Nephron (organoid): ENCODE measurements around the gene TOPBP1.
A peak's percentile ranks its signal among the peaks of the same experiment; 100 is the strongest.

Experiments
- H3K27ac Mint-ChIP-seq, 3 experiments: 2 replicates each; pipeline ENCODE4 v1.8.0; 2020; ENCODE audit warnings: mixed read lengths in 3 of 3, mild to moderate bottlenecking in 2 of 3, moderate library complexity in 1 of 3
- H3K27me3 Mint-ChIP-seq: 2 replicates; pipeline ENCODE4 v1.8.0; 2021; ENCODE audit warnings: low read depth, mild to moderate bottlenecking, moderate library complexity, mixed read lengths
- H3K36me3 Mint-ChIP-seq: 2 replicates; pipeline ENCODE4 v1.8.0; 2020; ENCODE audit warnings: low read depth, mixed read lengths
- H3K4me1 Mint-ChIP-seq: 2 replicates; pipeline ENCODE4 v1.8.0; 2020; ENCODE audit warnings: mixed read lengths
- H3K4me3 Mint-ChIP-seq, 3 experiments: 2 replicates each; pipeline ENCODE4 v1.8.0; 2020; ENCODE audit warnings: mild to moderate bottlenecking in 3 of 3, mixed read lengths in 3 of 3, moderate library complexity in 2 of 3
- H3K9me3 Mint-ChIP-seq: 2 replicates; pipeline ENCODE4 v1.8.0; 2020; ENCODE audit warnings: mixed read lengths
- TF ChIP-seq, protein P1 (sequence below), 3 experiments: fragments of 200-600 bp; sonication (generic); IDR thresholded peaks; one replicate each; pipeline ENCODE4 v1.5.0; 2021; ENCODE audit warnings: antibody characterized with exemption in 3 of 3; ENCODE audit not compliant: unreplicated experiment in 3 of 3

The TOPBP1 gene

GRCh38 chr3:133659806-133660205 is 1.9 kb downstream of the TOPBP1 start:
- H3K4me3 Mint-ChIP-seq, result peak overlapping the region; percentile 94 to 100 (median 98)
- H3K27ac Mint-ChIP-seq, result peak overlapping the region in 1 of 3 experiments; percentile 38
- H3K36me3 Mint-ChIP-seq, result peaks cover 31% of the 10 kb centered on the region
- no peaks in the 10 kb centered on the region for H3K27me3 Mint-ChIP-seq
- peaks cover 29% of the 10 kb centered on the region for H3K4me1 Mint-ChIP-seq
- TF ChIP-seq, protein P1, sequence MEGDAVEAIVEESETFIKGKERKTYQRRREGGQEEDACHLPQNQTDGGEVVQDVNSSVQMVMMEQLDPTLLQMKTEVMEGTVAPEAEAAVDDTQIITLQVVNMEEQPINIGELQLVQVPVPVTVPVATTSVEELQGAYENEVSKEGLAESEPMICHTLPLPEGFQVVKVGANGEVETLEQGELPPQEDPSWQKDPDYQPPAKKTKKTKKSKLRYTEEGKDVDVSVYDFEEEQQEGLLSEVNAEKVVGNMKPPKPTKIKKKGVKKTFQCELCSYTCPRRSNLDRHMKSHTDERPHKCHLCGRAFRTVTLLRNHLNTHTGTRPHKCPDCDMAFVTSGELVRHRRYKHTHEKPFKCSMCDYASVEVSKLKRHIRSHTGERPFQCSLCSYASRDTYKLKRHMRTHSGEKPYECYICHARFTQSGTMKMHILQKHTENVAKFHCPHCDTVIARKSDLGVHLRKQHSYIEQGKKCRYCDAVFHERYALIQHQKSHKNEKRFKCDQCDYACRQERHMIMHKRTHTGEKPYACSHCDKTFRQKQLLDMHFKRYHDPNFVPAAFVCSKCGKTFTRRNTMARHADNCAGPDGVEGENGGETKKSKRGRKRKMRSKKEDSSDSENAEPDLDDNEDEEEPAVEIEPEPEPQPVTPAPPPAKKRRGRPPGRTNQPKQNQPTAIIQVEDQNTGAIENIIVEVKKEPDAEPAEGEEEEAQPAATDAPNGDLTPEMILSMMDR (IDR thresholded peaks at IDR 0.05; ENCODE audit: unreplicated experiment in 3 of 3), result no peak
- no peaks in the 10 kb centered on the region for H3K9me3 Mint-ChIP-seq

DNA sequence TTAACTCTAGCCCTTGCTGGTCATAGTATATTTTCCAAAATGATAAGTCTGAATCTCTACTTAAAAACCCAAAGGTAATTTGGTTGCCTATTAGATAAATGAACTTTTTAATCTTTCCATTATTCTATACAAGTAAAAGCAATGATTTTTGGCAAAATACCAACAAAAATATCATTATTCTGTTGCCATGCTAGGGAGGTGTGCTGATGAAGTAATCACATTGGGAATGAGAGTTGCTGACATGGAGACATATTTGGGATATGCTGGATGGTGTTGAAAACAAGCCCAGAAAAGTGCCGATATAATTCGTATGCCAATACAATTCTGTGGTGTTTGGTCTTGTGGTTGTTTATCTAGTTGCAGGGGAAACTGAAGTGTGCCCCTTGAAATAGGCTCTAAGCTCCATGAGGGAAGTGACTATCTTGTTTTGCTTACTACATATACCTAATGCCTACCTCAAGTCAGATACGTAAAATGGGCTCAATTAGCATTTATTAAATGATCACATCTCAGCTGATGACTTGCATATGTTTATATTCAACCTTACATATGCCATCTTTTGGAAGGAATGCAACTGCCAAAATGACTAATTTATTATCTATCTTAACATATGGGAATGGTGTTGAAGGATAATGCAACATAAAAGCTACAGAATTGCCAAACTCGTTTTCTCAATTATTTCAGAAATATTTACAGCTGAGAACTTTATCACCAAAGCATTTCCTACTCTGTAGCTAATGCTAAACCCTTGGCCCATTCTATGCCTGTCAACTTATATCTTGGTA is 5.8 kb downstream of the TOPBP1 start:
- TF ChIP-seq, protein P1 (IDR thresholded peaks at IDR 0.05; ENCODE audit: unreplicated experiment in 3 of 3), result no peak
- H3K9me3 Mint-ChIP-seq, result no peaks in the 10 kb centered on the region
- H3K27me3 Mint-ChIP-seq, result no peaks in the 10 kb centered on the region
- H3K36me3 Mint-ChIP-seq, result peaks cover 50% of the 10 kb centered on the region
- H3K4me1 Mint-ChIP-seq, result peaks cover 8% of the 10 kb centered on the region
- H3K4me3 Mint-ChIP-seq, result no peak overlapping the region
- no peak overlapping the region for H3K27ac Mint-ChIP-seq

GRCh38 chr3:133649486-133650068 is 12.2 kb downstream of the TOPBP1 start:
- H3K4me3 Mint-ChIP-seq, result no peak overlapping the region
- no peaks in the 10 kb centered on the region for H3K9me3 Mint-ChIP-seq
- peaks cover 56% of the 10 kb centered on the region for H3K36me3 Mint-ChIP-seq
- no peaks in the 10 kb centered on the region for H3K4me1 Mint-ChIP-seq
- TF ChIP-seq, protein P1 (IDR thresholded peaks at IDR 0.05; ENCODE audit: unreplicated experiment in 3 of 3), result no peak
- no peaks in the 10 kb centered on the region for H3K27me3 Mint-ChIP-seq
- no peak overlapping the region for H3K27ac Mint-ChIP-seq

GRCh38 chr3:133644768-133645167 is 17.0 kb downstream of the TOPBP1 start:
- TF ChIP-seq, protein P1 (IDR thresholded peaks at IDR 0.05; ENCODE audit: unreplicated experiment in 3 of 3), result no peak
- H3K27me3 Mint-ChIP-seq, result no peaks in the 10 kb centered on the region

DNA sequence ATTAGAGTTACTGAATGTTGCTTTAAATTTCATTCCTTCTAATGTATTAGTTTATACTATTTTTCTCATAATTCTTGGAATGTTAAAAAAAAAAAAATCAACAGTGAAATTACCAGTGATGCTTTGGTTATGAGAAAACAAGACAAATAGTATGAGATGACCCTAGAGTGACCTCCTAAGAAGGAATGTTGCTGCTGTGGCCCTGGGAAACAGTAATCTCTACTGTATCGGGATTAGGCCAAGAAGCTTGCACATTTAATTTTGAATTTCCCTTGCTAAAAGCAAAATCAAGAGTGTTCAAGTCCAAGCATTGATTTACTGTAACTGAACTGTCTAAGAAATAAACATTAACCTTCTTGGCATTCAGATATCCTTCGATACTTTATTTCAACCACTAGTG is 18.1 kb downstream of the TOPBP1 start:
- Mint-ChIP-seq H3K27ac (no peak overlapping the region), H3K4me1 (no peaks in the 10 kb centered on the region), H3K9me3 (no peaks in the 10 kb centered on the region), H3K27me3 (no peaks in the 10 kb centered on the region), H3K36me3 (peaks cover 81% of the 10 kb centered on the region), H3K4me3 (no peak overlapping the region)
- TF ChIP-seq, protein P1 (IDR thresholded peaks at IDR 0.05; ENCODE audit: unreplicated experiment in 3 of 3), result no peak

More at GRCh38 chr3:133644768-133645167, 17.0 kb downstream of the TOPBP1 start:
- Mint-ChIP-seq H3K4me3 (no peak overlapping the region), H3K9me3 (no peaks in the 10 kb centered on the region), H3K4me1 (no peaks in the 10 kb centered on the region), H3K27ac (no peak overlapping the region), H3K36me3 (peaks cover 76% of the 10 kb centered on the region)
